C4-2B (cell line): ENCODE results near the gene LRRC3B.

Source experiments
- H3K27ac ChIP-seq: fragments of 450-650 bp; 2 replicates; pipeline ENCODE4 v1.5.1; 2017
- ZFX ChIP-seq: fragments of 450-650 bp; IDR thresholded peaks from 2 replicates; pipeline ENCODE4 v1.6.1; 2017
- TF ChIP-seq, protein P1 (sequence below): fragments of 450-650 bp; conservative IDR thresholded peaks from 2 replicates; pipeline ENCODE4 v1.5.1; 2017; ENCODE audit warnings: mild to moderate bottlenecking

The LRRC3B gene

GRCh38 chr3:26622621-26623418, at the start of gene LRRC3B:
LRRC3B (plus strand) TSS chr3:26622772; CDS start chr3:26709673, 86,901 bp downstream.
- no peak within 1 kb of the TSS for H3K27ac ChIP-seq
- no peak for TF ChIP-seq ZFX
- TF ChIP-seq, protein P1, sequence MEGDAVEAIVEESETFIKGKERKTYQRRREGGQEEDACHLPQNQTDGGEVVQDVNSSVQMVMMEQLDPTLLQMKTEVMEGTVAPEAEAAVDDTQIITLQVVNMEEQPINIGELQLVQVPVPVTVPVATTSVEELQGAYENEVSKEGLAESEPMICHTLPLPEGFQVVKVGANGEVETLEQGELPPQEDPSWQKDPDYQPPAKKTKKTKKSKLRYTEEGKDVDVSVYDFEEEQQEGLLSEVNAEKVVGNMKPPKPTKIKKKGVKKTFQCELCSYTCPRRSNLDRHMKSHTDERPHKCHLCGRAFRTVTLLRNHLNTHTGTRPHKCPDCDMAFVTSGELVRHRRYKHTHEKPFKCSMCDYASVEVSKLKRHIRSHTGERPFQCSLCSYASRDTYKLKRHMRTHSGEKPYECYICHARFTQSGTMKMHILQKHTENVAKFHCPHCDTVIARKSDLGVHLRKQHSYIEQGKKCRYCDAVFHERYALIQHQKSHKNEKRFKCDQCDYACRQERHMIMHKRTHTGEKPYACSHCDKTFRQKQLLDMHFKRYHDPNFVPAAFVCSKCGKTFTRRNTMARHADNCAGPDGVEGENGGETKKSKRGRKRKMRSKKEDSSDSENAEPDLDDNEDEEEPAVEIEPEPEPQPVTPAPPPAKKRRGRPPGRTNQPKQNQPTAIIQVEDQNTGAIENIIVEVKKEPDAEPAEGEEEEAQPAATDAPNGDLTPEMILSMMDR, result no peak

DNA sequence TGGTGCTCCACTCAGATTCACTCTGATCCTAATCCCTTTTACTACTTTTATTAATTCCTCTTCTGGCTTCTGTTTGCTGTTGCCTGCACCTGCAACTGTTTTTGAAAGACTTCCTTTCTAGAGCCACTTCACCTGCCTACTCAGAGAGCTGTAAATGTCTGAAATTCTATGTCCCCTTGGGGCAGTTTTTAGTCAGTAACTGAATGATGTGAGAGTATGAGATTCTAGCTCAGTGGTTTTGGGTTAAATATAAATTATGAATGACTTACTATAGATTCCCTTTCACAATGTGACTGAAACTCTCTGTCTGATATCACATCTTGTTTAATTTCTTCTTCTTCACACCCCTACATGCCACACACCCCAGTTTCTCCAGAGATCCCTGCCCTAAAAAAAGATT, 47.8 kb upstream of the LRRC3B start:
- H3K27ac ChIP-seq, result no peak overlapping the region
- TF ChIP-seq ZFX, result no peak
- TF ChIP-seq, protein P1, result no peak

GRCh38 chr3:26579116-26579515, 43.5 kb upstream of the LRRC3B start:
- no peak overlapping the region for H3K27ac ChIP-seq
- TF ChIP-seq ZFX, result no peak
- TF ChIP-seq, protein P1, result no peak

- TF ChIP-seq ZFX, result no peak
- TF ChIP-seq, protein P1, result no peak
- H3K27ac ChIP-seq, result no peak overlapping the region
Measured at GRCh38 chr3:26587571-26587970, 35.0 kb upstream of the LRRC3B start.

GRCh38 chr3:26588931-26589330, 33.6 kb upstream of the LRRC3B start:
- no peak overlapping the region for H3K27ac ChIP-seq
- TF ChIP-seq ZFX, result no peak
- TF ChIP-seq, protein P1, result no peak

GRCh38 chr3:26589678-26590077, 32.9 kb upstream of the LRRC3B start:
- no peak overlapping the region for H3K27ac ChIP-seq
- TF ChIP-seq, protein P1, result no peak
- no peak for TF ChIP-seq ZFX

DNA sequence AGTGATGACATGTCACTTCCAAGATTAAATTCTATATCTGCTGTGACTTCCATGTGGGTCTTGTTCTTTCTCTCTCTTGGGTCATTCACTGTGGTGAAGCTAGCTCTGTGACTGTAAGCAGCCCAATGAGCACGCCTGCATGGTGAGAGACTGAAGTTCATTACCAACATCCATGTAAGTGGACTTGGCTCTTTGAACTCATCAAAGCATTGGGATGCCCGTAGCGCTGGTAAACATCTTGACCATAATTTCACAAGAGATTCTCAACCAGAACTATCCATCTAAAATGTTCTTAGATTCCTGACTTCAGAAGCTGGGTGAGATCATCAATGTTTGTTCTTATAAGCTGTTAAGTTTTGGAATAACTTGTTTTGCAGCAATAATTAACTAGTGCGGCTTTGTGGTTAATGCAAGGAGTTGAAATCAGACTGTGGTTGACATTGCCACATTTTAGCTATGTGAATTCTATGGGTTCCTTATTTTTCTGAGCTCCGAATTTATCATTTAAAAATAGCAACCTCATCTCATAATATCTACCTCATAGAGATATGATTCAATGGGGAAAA, 31.6 kb upstream of the LRRC3B start:
- H3K27ac ChIP-seq, result no peak overlapping the region
- TF ChIP-seq, protein P1, result no peak
- no peak for TF ChIP-seq ZFX
